GM12875 (cell line): ENCODE data around the gene TSC22D1.

Experiments
- H3K4me3 ChIP-seq: one replicate; pipeline ENCODE4 v1.5.1; 2011; ENCODE audit warnings: low read depth, low read length, control low read depth
- TF ChIP-seq, protein P1 (sequence below): IDR thresholded peaks from 2 replicates; pipeline ENCODE4 v1.5.1; 2011; ENCODE audit warnings: low read depth, mild to moderate bottlenecking, control low read depth, inconsistent platforms, low read length, moderate library complexity, borderline replicate concordance; ENCODE audit not compliant: insufficient read depth

TSC22D1 gene

DNA sequence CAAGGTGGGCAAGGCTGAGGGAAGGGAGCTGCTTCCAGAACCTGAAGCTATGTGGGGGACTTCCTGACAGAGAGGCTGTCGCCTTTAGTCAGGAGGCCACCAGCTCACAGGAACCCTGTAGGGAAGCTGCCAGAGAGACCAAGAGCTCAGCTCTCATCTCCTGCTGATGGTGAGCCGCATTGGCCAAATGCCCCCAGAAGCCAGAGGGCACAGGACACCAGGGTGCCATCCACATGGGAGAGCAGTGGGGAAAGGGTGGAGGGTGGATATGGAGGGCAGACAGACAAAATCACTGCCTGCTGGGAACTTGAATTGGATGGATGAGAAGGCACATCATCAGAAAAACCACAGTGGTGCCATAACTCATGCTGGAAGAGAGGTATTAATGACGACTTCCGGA is 166.5 kb downstream of the TSC22D1 start:
- no peak overlapping the region for H3K4me3 ChIP-seq
- TF ChIP-seq, protein P1, sequence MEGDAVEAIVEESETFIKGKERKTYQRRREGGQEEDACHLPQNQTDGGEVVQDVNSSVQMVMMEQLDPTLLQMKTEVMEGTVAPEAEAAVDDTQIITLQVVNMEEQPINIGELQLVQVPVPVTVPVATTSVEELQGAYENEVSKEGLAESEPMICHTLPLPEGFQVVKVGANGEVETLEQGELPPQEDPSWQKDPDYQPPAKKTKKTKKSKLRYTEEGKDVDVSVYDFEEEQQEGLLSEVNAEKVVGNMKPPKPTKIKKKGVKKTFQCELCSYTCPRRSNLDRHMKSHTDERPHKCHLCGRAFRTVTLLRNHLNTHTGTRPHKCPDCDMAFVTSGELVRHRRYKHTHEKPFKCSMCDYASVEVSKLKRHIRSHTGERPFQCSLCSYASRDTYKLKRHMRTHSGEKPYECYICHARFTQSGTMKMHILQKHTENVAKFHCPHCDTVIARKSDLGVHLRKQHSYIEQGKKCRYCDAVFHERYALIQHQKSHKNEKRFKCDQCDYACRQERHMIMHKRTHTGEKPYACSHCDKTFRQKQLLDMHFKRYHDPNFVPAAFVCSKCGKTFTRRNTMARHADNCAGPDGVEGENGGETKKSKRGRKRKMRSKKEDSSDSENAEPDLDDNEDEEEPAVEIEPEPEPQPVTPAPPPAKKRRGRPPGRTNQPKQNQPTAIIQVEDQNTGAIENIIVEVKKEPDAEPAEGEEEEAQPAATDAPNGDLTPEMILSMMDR = no peak

DNA sequence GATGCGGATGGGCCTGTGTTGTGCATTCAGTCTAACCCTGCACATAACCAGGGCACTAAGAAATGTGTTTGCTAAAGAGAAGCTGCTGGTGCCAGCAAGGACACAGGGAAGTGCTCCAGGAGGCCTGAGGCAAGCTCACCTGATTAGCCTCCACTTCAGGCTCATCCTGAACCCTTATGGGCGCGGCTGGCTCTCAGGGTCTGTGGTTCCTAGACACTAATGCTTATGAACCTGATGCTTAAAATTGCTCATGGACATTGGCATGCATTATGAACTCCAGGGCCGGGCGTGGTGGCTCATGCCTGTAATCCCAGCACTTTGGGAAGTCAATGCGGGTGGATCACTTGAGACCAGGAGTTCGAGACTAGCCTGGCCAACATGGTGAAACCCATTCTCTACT is 168.2 kb downstream of the TSC22D1 start:
- no peak overlapping the region for H3K4me3 ChIP-seq
- TF ChIP-seq, protein P1 = no peak

GRCh38 chr13:44407379-44407778 is 168.8 kb downstream of the TSC22D1 start:
- TF ChIP-seq, protein P1 = no peak
- H3K4me3 ChIP-seq = no peak overlapping the region

- TF ChIP-seq, protein P1 = no peak
- H3K4me3 ChIP-seq = no peak overlapping the region
These were observed 169.5 kb downstream of the TSC22D1 start for GRCh38 chr13:44406617-44407016.

DNA sequence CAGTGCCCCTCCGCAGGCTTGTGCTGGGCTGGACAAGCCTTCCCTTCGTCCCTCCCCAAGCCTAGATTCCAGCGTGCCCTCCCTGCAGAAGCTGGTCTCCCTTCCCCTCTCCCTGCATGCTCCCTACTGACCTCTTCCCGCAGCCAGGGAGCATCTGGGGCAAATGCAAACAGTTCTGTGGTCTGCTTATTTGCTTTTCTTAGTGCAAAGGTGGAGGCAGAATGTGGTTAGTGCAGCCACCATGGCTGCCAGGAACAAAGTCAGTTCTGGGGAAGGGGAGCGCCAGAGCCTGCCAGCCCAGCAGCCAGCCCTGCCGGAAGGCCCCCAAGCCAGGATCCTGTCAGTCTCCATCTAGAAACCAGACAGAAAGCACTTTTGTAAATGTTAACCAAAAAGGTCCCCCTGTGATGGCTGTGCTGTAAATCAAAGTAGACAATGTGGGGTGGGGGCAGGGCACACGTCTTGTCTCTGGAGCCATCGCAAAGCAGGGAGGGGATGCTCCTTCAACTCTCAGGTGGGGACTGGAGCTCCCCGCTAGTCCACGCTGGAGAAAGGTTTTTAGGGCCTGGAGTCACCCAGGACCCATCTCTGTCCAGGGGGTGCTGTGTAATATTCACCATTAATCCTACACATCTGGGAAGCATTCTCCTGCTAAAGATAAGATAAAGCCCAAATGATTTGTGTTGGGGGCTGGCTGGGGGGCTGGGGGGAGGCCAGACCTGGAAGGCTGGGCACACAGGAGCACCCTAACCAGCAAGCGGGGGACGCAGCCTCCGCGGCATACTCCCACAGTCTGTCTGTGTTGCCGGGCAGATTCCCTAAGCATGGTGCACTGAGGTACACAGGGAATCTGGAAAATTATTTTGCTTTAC is 171.6 kb downstream of the TSC22D1 start:
- TF ChIP-seq, protein P1 = no peak
- H3K4me3 ChIP-seq = no peak overlapping the region

DNA sequence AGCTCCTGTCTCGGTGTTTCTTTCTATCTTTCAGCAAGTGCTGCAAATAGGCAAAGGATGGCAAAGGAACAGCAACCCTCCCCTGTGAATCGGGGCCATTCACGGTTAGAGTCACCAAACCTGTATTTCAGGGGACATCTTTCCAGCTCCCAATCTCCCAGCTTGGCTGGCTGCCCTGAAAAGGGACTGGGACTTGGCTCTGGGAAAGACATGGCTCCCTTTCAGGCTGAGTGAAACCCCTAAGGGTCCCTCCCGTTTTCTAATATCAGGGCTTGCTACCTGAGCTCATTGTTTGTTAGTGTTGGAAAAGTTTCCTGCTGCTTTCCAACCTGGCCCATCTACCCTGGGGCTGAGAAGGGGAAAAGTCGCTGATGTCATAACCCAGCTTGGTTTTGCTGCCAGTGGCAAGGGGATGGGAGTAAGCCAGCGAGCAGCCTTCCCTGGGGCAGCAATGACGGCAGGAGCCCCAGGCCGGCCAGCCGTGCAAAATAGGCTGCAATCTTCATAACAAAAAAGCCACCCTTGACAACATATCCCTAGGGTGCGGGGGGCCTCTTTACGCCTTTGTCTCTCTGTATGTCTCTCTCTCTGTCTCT is 172.6 kb downstream of the TSC22D1 start:
- TF ChIP-seq, protein P1 = no peak
- no peak overlapping the region for H3K4me3 ChIP-seq

DNA sequence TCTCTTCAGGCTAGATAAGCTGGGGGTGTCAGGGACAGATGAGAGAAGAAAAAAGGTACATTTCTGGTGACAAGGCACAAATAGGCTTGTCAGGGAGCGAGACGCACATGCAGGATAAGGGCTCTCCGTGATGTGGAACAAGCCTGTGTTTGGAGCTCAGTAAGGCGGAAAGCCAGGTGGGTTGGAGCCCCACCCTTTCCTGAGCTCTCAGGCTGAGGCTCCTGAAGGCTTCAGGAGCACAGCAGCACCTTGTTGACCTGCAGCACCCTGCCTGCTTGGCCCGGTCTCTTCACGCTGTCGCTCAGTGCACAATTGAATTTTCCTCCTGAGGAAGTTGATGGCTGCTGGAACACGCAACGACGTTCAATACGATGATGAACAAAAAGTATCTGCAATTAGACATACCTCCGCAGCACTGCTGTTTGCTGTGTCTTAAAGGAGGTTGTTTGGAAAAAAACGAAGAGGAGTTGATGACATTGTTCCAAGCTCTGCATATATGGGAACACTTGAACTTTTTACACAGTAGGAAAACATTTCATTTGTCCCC is 173.2 kb downstream of the TSC22D1 start:
- TF ChIP-seq, protein P1 = no peak
- H3K4me3 ChIP-seq = no peak overlapping the region
